Measurements from ENCODE around the gene CTBP2.
A peak's percentile ranks its signal among the peaks of the same experiment; 100 is the strongest.

The CTBP2 gene

DNA sequence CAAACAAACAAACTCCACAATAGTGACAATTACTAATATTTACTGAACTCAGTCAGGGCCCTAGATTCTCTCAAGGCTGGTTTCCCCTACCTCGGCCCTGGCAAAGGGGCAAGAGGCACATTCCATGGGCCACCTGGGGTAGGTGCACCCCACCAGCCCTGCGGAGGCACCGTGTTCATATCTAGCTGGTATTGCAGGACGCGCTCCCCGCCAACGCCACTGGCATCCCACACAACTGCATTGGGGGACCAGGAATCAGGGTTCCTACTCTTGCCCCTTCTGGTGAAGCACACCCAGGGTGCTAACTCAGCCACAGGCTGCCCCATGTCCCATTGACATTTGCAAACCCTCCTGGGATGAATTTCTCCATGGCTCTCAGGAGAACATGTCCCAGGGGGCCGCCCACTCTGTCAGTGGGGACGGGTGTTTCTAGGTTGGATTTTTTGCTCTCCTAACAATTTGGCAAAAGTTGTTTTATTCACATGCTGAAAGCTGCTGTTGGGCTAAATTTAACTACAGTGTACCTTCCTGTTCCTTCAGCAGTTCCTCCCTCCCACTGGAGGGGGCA lies 141.7 kb downstream of the CTBP2 start:
- no peak for DNase-seq (ENCODE audit: low read depth)
- H3K4me3 ChIP-seq (ENCODE audit: low read depth, low read length) = no peak overlapping the region

DNA sequence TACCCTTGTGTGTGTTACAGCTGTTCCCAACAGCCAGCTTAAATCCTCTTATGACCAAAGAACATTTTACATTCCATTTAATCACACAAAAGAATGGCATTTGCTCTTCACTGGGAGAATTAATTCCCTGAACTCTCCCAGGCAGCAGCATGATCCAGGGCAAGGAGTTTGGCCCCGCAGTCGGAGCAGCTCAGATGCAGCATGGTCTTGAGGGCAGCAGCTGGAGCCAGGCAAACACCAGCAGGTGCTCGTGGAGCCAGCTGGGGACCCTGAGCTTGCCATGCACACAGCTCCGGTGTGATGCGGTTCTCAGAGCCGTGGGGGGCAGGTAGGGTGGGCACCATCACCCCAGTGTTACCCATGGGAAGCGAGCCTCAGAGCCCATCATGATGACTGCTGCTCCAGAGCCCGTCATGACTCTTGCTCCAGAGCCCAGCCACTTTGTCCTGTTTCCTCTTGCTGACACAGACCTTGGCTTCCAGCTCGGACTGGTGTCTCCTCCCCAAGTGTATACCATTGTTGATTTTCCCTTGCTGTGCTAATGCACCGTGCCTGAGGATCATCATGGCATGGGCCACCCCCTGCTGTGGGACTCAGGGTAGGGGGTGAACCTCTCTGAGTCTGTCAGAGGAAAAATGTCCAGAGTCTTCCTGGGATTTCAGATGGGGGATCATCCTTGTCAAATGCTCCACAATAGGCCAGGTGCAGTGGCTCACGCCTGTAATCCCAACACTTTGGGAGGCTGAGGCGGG lies 142.6 kb downstream of the CTBP2 start:
- H3K4me3 ChIP-seq (ENCODE audit: low read depth, low read length) = no peak overlapping the region
- peak; percentile 25 for DNase-seq (ENCODE audit: low read depth)

DNA sequence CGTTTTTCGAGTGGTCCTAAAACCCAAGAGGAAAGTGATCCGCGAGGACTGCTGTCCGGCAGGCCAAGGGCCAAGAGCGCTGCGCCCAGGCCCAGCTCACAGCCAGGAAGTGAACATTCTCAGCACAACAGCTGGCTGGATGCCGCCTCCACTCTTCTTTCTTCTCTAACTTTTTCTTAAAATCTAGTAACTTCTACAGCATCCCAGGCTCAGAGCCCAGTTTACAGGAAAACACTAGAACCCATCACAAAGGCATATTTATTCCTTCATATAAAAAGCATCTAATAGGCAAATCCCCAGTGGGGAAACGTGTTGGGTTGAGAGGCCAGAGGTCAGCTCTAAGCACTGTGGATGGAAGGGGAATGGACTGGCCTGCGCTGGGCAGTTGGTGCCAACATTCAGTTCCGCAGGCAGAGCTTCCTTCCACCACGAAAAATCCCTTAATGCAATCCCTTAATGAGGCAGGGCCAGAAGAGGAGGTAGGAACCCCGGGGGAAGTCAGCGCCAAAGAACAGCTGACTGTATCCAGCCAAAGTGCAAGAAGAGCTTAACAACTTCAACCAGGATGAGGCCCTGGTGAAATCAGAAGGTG lies 143.7 kb downstream of the CTBP2 start:
- H3K4me3 ChIP-seq (ENCODE audit: low read depth, low read length) = no peak overlapping the region

DNA sequence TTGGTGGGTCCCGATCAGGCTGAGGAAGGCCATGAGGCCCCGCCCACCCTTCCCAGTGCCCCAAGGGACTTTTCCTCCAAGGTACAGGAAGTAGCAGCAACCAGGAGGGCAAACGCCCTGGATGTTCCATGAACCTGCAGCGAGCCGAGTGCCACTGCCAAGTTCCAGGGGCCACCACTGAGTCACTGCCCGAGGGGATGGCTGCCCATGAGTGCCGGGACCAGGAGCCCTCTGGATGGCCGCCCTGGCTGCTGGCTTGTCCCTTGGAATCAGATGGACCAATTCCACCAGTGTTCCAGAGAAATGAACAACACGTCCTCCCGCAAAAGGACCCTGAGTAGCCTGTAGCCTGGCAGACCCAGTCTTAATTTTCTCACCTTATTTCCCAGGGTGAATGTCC lies 144.2 kb downstream of the CTBP2 start:
- no peak for DNase-seq (ENCODE audit: low read depth)
- H3K4me3 ChIP-seq (ENCODE audit: low read depth, low read length) = no peak overlapping the region

More for the DNA sequence above, 143.7 kb downstream of the CTBP2 start:
- peak; percentile 28 for DNase-seq (ENCODE audit: low read depth)

DNA sequence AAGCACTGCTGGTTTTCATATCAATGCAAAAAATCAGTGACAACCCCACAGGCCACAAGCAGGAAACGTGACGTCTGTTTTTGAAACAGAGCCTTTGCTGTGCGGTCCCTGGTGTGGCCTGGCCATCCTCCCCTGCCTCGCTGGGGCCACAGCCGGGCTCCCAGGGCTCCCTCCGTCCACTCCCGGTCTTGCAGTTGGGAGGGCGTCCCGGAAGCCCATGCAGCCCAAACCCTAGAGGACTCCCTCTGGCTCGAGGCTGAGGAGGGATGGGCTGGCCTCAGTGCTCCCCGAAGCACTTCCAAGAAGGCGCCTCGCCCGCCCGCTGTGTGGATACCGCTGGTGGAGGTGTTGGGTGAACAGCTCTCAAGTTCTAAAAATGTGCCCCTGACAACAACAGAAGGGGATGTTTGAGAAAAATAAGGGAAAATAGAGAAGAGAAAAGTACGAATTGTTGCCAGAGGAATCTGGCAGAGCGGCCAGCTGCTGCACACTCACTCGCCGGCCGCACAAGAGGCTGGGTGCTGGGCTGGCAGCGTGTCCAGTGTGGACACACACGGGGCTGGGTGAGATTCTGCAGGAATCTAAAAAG lies 144.9 kb downstream of the CTBP2 start:
- no peak for DNase-seq (ENCODE audit: low read depth)
- H3K4me3 ChIP-seq (ENCODE audit: low read depth, low read length) = no peak overlapping the region

DNA sequence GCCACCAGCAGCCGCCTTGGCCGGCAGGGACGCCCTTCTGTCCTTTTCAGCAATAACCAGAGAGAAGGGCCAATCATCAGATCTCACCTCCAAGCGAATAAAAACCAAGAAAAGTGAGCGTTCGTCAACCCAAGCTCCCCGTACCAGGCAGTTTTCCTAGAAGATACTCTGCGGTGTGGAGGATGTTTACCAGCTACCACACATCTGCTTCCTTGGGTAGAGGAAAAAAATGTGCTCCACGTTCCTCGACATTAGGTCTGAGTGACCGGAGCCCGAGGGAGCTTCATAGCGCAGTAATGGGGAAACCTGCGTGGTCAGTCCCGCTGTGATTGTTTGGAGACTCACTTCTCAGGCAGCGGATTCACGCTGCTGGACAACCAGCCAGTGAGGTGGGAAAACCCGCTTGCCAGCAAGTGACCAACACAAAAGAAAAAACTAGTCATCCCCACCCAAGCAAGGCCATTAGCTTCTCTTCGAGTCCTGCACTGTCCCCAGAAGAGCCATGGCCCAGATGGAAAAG lies 145.5 kb downstream of the CTBP2 start:
- H3K4me3 ChIP-seq (ENCODE audit: low read depth, low read length) = no peak overlapping the region
- no peak for DNase-seq (ENCODE audit: low read depth)

DNA sequence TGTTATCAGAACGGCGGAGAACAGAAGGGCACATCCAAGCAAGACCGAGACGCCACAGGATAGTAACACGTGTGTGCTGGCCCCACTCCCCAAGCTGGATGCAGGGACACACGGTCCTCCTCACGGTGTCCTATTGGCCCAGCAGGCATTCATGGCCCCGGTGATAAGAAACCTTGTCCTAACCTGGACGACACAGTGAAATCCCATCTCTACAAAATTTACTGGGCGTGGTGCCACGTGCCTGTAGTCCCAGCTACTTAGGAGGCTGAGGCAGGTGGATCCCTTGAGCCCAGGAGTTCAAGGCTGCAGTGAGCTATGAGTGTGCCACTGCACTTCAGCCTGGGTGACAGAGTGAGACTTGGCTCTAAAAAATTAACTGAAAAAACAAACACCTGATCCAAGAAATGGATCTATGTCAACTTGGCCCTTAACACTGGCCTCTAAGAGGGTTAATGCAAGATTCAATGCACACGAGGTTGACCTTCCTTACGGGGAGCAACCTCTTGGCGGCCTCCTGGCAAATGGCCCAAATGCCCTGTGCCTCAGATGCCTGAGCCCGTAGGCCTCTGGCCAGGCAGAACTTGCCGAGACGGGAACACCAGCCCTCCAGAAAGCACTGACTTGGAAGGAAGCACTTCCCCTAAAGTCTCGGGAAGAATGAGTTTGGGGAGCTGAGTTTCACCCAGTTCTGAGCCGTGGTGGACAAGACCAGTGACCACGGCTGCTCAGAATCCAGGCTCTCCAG lies 146.1 kb downstream of the CTBP2 start:
- DNase-seq (ENCODE audit: low read depth) = no peak
- H3K4me3 ChIP-seq (ENCODE audit: low read depth, low read length) = no peak overlapping the region

DNA sequence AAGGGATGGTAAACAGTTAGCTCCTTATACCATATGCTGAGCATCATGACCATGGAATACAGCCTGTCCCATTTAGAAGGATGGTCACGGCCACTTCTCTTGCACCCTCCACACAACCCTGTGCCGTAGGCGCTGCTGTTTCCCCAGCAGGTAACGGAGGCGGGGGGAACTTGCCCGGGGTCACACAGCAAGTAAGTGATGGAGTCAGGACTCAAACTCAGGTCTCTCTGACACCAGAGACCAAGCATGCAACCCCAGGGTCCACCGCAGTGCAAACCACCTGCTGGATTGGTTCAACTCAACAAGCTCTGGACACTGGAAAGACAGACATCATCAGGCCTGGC lies 146.9 kb downstream of the CTBP2 start:
- H3K4me3 ChIP-seq (ENCODE audit: low read depth, low read length) = no peak overlapping the region
- DNase-seq (ENCODE audit: low read depth) = no peak

DNA sequence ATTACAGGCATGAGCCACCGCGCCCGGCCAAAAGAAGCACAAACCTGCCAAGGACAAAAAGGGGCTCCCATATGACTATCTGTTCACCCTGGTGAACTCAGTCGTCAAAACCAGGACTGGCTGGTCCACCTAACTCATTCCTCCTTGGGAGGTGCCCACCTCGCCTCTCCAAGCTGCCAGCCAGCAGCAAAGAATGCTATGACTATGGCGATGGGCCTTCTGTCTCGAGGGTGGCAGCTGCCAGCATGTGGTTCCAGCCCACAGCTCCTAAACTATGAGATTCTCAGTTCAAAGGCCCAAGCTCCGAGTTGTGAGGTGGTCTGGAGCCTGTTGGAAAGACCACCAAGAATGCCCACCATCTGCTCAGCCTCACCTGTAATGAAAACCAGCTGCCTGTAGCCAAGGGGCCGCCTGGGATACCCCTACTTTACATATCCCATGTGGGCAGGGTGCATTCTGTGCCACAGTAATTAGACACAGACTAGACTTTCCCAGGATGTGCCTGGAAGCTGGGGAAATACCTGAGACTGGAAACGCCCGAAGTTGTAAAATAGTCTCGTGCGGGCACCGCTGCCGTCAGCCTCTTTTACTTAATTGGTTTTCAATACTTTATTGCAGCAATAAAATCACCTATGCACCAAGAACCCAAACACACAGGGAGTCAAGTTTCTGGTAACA lies 147.4 kb downstream of the CTBP2 start:
- no peak for DNase-seq (ENCODE audit: low read depth)
- no peak overlapping the region for H3K4me3 ChIP-seq (ENCODE audit: low read depth, low read length)

DNA sequence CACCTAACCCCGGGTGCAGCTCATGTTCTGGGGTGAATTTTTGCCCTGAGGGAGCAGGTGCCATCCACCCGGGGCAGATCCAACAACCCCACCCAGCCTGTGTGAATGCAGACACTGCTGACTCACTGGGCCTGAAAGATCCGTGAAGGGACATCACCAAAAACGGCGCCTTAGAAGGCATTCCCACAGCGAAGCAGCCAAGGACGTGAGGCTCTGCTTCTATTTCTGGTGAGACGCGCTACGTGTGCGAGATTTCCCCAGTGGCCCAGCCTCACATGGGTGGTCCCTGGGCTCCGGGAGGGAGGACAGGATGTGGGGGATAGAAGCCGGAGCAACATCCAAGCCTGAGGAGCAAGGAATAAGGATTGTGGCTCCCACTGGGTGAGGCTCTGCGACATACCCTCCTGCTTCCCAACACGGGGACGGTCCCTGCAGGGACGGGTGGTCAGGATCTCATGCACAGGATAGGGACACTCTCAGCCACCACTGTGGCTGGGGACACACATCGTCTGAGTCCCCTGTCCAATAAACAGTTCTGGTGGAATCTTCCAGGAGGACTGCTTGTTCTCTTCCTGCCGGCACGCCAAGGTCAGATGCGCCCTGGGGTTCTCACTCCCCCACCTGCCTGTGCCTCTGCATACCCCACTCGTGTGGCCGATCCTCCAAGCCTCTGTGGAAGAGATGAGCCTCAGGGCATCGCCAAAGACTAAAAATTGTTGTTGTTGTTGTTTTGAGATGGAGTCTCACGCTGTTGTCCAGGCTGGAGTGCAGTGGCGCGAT lies 148.2 kb downstream of the CTBP2 start:
- no peak overlapping the region for H3K4me3 ChIP-seq (ENCODE audit: low read depth, low read length)
- DNase-seq (ENCODE audit: low read depth) = no peak

DNA sequence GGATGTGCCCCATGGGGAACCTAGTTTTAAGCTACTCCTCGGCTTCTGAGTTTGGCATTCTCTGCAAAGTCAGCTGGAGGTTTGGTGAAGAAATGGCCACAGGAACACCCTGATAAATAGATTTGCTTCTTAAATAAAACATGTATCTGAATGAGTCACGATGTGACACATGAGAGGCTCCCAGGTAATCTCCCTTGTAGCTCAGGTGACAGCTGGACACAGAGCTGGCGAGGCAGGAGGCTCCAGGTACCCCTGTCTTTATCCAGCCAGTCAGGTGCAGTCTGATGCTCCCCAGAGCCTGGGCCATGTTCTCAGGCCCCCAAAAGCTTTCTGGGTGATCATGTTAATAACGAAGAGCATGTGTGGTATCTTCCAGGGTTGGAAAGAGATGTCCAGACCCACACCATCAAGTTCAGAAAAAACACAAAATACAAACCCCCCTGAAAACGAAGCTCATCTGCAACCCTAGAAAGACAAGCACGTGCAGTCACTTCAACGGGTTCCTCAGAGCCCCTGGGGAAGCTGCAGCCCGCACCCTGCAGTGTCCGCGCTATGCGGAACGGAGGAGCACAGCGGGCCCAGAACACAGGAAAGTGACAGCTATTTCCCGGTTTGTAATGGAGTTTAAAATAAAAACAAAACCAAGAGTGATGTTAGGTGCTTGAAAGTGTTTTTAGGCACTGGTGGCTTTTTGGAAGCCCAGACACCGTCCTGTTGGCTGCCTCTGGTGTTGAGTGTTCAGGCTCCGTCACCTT lies 149.0 kb downstream of the CTBP2 start:
- H3K4me3 ChIP-seq (ENCODE audit: low read depth, low read length) = no peak overlapping the region
- no peak for DNase-seq (ENCODE audit: low read depth)

DNA sequence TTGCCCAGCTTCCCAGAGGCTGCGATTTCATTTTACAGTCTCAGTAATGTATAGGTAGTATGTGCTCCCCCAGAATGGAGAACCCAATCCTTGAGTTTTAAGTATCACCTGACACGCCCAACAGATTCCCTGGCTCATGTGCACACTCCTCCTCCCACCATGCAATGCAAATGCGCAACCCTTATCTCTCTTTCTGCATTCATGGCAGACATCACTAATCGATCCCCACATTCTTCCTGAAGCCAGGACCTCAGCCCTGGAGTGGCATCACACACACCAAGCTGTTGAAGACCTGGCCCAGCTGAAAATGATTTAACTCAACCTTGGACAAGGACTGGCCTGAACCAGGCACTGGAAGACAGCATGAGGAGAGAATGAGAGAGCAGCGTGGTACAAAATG lies 150.0 kb downstream of the CTBP2 start:
- no peak for DNase-seq (ENCODE audit: low read depth)
- H3K4me3 ChIP-seq (ENCODE audit: low read depth, low read length) = no peak overlapping the region

DNA sequence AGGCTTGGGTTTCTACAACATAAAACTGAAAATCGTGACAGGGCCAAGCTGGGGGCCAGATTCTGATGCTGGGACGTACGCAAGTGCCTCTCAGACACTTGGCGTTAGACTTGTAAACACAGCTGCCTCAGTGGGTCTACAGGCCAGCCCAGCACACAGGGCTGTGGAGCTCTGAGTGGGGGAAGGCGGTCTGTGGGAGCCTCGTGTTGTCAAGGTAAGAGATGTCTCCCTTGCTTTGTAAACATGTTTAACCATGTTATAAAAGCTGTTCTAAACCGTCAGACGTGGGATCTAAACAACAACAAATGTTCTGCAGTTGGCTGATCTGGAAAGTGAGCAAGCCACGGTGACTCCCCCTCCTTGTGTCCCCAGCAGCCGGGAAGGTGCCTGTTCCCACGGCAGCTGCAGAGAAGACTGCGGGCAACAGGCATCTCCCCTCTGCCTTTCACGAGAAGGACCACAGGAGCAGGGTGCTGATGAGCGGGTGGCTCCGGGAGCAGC lies 150.7 kb downstream of the CTBP2 start:
- H3K4me3 ChIP-seq (ENCODE audit: low read depth, low read length) = no peak overlapping the region
- no peak for DNase-seq (ENCODE audit: low read depth)

DNA sequence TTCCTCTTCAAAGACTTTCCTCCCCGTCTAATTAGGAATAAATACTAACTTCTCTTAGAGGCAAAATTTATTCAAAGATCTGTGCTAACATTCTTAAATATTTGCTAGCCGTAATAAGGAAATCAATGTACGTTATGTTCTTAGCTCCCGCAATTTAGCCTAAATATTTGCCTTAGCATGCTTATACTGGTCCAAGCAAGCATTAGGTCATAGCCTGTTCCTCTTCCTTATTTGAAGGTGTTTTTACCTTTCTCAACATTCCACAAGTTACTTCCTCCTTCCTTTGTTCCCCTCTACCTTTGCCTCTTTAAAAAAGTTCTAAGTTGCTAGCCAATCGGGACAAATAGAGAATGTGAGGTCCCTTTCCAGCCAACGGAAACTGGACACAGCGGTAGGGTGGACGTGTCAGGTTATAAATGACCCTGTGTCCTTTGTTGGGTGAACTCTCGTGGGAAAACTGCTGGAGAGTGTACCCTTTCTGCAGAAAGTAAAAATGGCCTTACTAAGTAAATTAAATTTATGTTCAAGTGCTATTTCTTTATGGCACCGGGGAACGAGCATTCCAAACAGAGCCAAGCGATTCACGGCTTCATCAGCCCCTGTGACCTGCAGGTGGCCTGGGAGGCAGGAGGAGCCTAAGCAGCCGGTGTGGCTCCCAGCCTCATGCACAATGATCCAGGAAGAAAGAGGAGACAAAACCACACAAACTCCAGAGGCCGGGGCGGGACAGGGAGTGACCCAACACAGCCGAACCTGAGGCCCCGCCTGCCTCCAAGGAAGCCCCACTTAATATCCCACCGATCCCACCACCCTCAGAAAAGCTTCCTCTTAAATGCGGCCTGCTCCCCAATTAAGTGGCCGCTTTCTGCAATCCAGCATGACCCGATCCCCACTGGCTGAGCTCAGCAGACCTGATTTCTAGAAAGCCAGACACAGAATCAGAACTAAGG lies 151.4 kb downstream of the CTBP2 start:
- DNase-seq (ENCODE audit: low read depth) = no peak
- H3K4me3 ChIP-seq (ENCODE audit: low read depth, low read length) = no peak overlapping the region

DNA sequence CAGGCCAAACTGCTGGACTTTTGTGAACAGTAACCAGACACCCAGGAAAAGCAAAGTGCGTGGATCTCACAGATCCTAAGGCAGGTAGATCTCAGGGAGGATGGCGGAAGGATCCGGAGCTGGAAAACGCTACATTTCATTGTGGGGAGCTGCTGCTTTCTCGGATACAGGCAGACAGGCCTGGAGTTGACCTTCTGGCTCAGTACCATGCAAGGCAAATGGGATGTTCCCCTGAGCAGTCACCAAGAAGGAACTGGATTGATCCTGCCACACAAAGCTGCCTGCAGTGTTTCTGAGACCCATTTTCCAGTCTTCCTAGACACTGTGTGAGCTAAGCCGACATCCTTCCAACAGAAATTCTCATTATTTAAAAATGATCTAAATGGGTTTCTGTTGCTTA lies 152.9 kb downstream of the CTBP2 start:
- H3K4me3 ChIP-seq (ENCODE audit: low read depth, low read length) = no peak overlapping the region
- DNase-seq (ENCODE audit: low read depth) = no peak

DNA sequence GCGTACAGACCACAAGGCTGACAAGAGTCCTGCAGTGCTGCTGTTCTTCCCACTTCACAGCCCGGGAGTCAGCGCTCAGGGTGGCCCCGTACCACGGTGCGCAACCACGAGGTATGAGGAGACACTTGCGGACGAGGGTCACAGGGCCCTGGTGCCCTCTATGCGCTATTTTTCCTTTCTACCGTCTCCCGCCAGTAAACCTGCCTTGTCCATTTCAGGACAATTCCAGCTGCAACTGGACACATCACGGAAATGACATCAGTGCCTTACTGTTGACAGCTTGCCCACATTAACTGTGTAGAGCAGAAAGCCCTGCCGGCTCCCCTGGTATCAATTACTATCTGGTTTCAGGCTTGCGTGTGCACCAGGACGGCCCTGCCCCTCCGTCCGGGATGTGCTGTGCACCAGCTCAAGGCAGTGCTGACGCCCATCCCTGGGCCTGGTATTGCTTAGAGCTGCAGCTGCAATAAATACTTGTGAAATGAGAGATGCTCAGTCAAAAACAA lies 153.4 kb downstream of the CTBP2 start:
- H3K4me3 ChIP-seq (ENCODE audit: low read depth, low read length) = no peak overlapping the region
- DNase-seq (ENCODE audit: low read depth) = peak; percentile 55

Data from skeletal muscle cell (primary cell).